NB4 (cell line): ENCODE measurements around the gene METTL25.

Experiments used
- DNase-seq: peaks from one replicate; pipeline ENCODE4 v3.0.0; 2010; ENCODE audit warnings: low read depth
- H3K4me3 ChIP-seq: one replicate; pipeline ENCODE4 v1.5.1; 2011; ENCODE audit warnings: mild to moderate bottlenecking, low read depth, low read length, moderate library complexity
- MYC ChIP-seq: IDR thresholded peaks from 2 replicates; pipeline ENCODE4 v1.6.1; 2011; ENCODE audit warnings: low read depth, low read length
- POLR2A ChIP-seq: IDR thresholded peaks from 2 replicates; pipeline ENCODE4 v1.6.1; 2011; ENCODE audit warnings: mild to moderate bottlenecking; ENCODE audit not compliant: insufficient read length; ENCODE audit errors: extremely low read depth
- TF ChIP-seq, protein P1 (sequence below): IDR thresholded peaks from 2 replicates; pipeline ENCODE4 v1.6.1; 2011; ENCODE audit warnings: low read depth, low read length
- TF ChIP-seq, protein P2 (sequence below): IDR thresholded peaks from one replicate; pipeline ENCODE4 v1.5.1; 2012; ENCODE audit warnings: low read depth, low read length

Gene METTL25

DNA sequence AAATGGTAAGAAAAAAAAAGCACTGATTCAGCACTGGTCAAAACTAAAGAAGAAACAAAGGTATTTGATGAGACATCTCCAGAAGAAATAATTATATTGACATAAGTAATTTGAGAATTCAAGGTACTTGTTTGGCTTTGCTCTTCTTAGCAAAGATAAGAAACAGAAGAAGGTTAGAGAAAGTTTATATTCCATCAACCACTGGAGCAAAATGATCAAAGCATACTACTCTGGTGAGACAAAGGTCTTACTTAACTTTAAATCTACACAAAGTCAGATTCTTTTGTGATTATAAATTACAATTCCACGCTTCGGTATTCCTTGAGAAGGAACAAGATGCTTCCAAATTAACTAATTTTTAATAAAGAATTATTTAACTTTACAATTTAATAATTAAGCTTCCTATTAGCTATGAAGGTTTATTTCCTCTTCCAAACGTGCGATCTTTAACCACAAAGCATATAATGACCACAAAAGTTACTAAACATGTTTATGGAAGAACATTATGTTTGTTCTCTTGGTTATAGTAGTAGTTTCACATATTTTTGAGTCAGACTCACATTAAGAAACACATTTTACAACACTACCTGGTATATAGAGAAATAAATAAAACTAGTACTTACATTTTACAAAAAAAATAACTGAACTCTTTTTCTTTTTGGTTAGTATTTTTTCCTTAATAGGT is 53.4 kb downstream of the METTL25 start:
- H3K4me3 ChIP-seq = no peak overlapping the region
- TF ChIP-seq, protein P1, sequence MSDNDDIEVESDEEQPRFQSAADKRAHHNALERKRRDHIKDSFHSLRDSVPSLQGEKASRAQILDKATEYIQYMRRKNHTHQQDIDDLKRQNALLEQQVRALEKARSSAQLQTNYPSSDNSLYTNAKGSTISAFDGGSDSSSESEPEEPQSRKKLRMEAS = no peak
- TF ChIP-seq MYC (no peak), POLR2A (no peak)
- TF ChIP-seq, protein P2, sequence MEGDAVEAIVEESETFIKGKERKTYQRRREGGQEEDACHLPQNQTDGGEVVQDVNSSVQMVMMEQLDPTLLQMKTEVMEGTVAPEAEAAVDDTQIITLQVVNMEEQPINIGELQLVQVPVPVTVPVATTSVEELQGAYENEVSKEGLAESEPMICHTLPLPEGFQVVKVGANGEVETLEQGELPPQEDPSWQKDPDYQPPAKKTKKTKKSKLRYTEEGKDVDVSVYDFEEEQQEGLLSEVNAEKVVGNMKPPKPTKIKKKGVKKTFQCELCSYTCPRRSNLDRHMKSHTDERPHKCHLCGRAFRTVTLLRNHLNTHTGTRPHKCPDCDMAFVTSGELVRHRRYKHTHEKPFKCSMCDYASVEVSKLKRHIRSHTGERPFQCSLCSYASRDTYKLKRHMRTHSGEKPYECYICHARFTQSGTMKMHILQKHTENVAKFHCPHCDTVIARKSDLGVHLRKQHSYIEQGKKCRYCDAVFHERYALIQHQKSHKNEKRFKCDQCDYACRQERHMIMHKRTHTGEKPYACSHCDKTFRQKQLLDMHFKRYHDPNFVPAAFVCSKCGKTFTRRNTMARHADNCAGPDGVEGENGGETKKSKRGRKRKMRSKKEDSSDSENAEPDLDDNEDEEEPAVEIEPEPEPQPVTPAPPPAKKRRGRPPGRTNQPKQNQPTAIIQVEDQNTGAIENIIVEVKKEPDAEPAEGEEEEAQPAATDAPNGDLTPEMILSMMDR = no peak
- no peak for DNase-seq

DNA sequence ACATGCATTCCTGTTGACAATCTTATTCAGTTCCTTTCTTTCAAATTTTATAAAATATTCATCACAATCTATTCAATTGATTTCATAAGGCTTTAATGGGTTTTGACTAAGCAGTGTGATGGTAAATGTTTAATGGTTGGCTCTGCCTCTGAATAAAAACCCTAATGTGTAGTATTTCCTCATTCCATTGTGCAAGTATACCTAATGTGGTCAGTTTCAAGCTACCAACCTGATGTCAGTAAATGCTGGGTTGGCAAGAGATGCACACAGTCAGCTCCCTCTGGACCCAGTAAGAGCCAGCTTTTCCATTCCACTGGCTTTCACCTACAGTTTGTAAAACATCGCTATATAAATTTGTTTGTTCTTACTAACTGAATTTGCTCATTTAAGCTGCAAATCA is 53.9 kb downstream of the METTL25 start:
- H3K4me3 ChIP-seq = no peak overlapping the region
- peak; percentile 8 for DNase-seq
- TF ChIP-seq, protein P2 = no peak
- TF ChIP-seq MYC (no peak), POLR2A (no peak)
- TF ChIP-seq, protein P1 = no peak

DNA sequence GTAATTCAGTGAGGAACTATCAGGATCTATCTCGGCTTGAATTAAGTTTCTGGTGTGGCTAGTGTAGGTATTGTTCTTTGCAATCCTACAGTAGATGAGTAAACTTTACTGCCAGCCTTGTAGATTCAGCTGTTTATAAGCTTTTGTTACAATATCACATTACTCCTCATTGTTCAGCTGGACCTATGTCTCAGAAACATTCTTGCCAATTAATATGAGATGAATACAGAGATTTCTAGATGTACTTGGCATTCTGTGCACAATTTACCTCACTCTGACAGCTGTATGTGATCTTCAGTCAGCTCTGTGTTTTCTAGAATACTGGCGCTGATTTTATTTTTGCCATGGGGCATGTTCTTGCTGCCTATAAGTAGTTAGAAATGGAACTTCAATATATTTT is 55.7 kb downstream of the METTL25 start:
- H3K4me3 ChIP-seq = no peak overlapping the region
- TF ChIP-seq, protein P2 = no peak
- TF ChIP-seq, protein P1 = no peak
- TF ChIP-seq POLR2A (no peak), MYC (no peak)
- no peak for DNase-seq

DNA sequence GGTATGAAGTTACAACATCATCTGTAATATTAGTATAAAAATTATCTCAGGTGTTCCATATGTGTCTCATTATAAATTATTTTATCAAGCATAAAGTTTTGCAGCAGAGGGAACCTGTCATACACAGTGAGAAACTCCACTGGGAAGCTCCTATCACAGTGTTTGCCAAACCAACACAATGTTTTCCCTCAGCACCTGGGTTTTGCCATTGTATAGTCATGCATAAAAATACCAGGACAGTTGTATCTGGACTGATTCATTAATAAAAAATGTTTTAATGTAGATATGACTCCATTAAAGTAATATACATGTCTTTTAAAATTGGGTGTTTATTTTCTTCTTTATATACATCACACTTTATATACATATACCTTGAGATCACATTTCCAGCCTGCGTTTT is 56.6 kb downstream of the METTL25 start:
- no peak overlapping the region for H3K4me3 ChIP-seq
- TF ChIP-seq POLR2A = no peak
- TF ChIP-seq, protein P2 = no peak
- no peak for TF ChIP-seq MYC
- TF ChIP-seq, protein P1 = no peak
- DNase-seq = no peak

DNA sequence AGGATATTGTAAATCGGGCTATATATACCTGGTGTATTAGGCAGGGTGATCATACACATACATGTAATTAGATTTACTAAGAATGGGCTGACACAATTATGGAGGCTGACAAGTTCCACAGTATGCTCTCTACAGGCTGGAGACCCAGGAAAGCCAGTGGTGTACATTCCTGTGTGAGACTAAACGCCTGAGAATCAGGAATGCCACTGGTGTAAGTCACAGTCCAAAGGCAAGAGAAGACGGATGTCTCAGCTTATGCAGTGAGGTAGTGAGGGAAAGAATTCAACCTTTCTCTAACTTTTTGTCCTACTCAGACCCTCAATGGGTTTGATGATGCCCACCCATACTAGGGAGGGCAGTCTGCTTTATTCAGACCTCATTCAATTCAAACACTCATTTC is 57.1 kb downstream of the METTL25 start:
- DNase-seq = no peak

More for the DNA sequence above, 57.1 kb downstream of the METTL25 start:
- TF ChIP-seq, protein P2 = no peak
- TF ChIP-seq, protein P1 = no peak
- no peak overlapping the region for H3K4me3 ChIP-seq
